Stimulated activated CD8-positive, alpha-beta memory T cell treated with anti-CD3 and anti-CD28 coated beads, Interleukin-12 subunit alpha, Interleukin-12 subunit beta, amount 100 ng/mL, for 1 hour (primary cell): ENCODE measurements around the gene MCM10.

Experiments used
- DNase-seq: peaks from one replicate; pipeline ENCODE4 v3.0.0-alpha.2; 2020; ENCODE audit warnings: low read depth

The MCM10 gene

DNA sequence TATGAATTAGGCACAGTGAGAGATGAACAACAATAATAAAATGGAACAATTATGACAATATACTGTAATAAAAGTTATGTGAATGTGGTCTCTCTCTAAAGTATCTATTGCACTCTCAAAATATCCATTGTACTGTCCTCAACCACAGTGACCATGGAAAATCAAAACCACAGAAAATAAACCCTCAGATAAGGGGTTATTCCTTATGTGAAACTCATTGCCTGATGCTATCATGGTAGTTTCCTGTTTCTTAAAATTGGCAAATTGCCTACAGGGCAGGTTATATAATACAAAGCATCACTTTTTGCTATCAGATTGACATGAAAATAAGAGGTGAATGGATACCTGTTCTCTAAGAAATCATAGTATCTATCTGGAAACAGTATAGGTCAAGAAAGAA lies 3.8 kb downstream of the MCM10 start:
- no peak for DNase-seq

DNA sequence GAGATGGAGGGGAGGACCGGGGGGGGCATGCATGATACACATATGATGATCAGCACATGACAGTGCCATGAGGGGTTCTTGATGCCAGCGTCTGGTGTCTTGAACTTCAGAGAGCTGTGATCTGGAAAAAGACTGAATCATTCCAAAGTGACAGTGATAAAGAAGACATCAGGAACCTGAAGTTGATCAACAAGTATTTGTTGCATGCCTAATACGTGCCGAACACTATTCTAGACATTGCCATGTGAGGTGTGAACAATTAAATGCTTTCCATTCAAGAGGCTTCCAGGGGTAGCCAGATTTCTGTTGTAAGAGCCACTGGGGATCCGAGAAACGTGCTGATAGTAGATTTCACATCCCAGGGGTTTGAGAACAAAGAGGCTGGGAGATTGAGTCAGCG lies 6.2 kb downstream of the MCM10 start:
- DNase-seq: no peak

DNA sequence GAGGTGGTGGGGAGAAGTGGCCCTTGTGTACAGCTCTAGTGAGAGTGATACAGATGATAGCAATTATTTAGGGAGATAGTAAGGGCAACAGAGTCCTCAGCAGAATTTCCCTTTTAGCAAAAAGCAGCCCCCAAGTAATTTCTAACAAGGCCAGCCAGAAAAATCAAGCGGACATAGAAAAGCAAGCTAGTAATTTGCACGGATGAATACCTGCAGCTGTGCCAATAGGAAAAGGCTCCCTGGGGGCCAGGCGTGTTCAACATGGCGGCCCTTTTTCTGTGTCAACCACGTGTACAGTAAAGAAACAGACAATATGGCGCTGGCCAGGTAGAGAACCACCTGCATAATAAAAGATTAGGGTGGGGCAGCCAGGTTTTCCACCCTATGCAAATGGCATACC lies 7.4 kb downstream of the MCM10 start:
- DNase-seq: no peak

DNA sequence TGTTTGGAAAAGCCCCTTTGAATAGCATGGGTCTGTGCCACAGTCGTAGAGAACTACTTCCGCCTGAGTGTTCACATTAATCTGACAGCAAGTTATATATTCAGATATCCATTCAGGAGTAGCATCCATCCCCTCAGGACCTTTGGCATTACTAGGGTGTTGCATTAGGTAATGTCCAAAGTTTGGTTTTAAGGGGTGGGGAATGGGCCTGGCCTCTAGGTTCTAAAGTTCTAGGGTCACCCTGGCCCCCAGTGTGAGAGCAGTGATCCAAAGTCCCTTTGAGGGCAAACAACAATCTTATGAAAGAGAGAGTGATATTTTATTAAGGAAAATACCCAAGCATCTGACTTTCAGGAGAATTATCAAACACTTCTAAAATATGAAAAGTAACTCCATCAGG lies 12.3 kb downstream of the MCM10 start:
- DNase-seq: no peak

DNA sequence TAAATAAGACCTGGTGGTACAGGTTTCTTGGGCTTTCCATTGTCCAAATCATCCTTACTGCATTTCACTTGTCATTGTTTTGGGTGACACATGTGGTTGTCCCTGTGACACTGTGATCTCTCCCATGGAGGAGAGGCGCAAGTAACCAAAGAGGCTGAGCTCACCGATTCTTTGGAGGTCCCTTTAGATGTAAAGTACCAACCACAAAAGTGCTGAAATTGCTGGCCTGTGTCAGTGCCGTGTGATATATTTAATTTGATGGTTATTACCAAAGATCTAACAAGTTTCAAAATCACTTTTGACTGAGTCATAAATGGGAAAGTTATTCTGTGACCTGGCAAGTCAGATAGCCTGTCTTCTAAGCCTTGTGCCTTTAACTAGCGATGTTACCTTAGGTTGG lies 19.4 kb downstream of the MCM10 start:
- no peak for DNase-seq

DNA sequence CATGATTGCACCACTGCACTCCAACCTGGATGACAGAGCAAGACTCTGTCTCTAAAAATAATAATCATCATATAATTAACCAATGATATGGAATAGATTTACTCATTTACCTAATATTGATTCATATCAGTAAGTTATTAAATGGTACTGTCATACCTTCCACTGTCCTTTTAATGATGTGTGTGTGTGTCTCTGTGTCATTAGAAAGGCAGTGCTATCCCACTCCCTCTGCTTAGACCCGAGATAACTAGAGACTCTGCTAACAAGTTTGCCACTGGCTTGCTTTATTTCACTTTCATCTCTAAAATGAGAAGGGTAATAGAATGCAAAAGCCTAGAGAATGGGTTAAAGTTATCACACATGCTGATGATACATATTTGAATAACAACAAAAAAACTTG lies 21.1 kb downstream of the MCM10 start:
- DNase-seq: no peak

DNA sequence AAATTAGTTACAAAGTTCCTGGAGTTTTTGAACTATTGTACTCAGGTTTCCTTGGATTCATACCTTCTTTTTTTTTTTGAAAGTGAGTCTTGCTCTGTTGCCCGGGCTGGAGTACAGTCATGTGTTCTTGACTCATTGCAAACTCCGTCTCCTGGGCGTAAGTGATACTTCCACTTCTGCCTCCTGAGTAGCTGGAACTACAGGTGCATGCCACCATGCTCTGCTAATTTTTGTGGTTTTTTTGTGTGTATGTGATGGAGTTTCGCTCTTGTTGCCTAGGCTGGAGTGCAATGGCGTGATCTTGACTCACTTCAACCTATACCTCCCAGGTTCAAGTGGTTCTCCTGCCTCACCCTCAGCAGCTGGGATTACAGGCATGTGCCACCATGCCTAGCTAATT lies 22.3 kb downstream of the MCM10 start:
- no peak for DNase-seq

DNA sequence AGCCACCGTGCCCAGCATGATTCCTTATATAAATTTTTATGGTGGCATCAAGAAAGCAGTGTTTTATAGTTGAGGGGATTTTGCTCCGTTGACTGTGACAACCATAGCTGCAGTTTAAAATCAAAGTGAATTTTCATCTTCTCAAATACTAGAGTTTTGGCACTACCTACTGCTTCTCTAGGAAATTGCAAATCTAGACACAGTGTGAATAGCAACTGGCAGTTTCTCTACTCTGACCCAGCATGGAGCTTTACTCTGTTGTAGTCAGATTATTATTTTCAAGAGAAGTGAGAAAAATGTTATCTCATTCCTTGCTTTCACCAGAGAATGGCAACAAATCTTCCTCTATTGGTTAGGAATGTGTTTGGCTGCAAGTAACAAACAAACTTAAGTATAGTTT lies 22.9 kb downstream of the MCM10 start:
- DNase-seq: no peak

DNA sequence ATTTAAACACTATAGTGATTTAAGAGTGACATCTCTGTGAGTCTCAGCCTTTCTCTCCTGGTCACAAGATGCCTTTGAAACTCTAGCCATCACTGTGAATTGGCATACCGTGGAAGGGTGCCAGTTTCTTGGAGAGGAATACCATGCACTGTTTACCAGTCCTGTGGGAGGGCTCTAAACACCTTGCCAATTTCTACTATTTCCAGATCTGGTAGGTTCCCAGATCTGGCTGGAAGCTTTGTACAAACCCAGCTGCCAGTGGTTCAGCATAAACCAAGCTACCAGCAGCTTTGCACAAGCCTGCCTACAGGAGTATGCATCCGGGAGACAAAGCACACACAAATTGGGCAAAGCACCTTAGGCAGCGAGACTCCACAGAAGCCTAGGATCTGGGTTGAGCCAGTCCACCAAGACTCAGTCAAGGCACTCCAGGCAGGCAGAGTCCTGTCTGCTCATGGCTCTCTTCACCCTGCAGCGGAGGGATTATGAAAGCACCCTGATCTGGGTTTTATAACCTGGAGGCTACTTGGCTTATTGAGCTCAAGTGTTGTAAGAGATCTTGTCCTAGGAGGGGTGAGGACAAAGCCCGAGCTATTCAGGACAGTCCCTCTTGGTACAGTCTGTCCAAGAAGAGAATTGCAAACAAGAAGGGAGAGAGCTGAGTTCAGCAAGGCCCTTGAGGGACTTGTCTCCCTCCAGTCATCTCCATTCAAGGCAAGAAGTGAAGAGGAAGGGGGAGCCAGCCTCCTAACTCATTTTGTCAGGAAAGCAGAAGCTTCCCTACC lies 23.6 kb downstream of the MCM10 start:
- DNase-seq: no peak

DNA sequence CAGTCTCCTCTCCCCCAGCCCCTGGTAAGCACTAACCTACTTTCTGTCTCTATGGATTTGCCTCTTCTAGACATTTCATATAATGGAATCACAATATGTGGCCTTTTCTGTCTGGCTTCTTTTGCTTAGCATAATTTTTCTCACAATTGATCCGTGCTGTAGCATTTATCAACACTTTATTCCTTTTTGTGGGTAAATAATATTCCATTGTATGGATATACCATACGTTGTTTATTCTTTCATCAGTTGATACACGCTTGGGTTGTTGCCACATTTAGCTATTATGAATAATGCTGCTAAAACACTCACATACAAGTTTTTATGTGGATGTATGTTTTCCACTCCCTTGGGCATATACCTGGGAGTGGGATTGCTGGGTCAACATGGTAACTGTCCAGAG lies 25.8 kb downstream of the MCM10 start:
- no peak for DNase-seq

DNA sequence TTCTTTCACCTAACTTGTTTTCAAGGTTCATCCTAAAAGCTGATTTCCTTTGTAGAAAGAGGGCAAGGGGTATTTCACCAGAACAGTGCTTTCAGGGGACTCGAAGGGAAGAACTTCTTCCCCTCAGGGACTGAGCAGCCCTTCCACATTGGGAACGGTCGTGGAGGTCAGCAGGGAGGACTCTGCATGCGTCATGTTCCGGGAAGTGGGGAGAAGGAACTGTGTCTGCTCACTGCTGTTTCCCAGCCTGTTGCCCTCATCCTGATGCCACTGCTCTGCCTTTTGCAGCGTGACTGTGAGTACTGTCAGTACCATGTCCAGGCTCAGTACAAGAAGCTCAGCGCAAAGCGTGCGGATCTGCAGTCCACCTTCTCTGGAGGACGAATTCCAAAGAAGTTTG lies 27.2 kb downstream of the MCM10 start:
- DNase-seq: no peak

DNA sequence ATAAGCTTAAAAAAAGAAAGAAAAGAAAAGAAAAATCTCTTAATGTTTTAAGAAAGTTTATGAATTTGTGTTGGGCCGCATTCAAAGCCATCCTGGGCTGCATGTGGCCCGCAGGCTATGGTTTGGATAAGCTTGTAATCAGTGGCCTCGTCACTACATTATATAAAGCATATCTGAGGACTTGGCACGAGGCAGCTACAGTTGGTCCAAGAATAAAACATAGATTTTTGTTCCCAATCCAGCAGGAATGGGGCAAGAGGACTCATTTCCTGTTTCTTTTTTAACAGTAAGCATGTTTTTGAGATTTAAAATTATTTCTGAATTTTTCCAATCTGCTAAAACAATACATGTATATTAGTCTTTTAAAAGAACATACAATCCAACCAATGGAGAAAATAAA lies 28.6 kb downstream of the MCM10 start:
- no peak for DNase-seq

DNA sequence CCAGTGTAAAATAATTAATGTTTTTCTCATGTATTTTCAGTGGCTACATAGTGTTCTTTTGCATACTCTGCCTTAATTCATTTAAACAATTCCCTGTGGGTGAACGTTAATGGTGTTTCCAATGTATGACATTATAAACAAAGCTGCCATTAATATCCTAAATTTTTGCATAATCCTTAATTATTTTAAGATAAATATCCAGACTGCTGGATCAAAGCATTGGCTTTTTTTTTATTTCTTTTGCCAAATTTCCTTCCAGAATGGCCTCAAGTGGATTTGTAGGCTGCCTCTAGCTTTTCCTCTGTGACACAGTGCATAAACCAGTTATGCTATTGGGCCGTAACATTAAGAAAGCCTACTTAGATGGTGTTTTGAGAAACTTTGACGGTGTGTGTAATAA lies 29.5 kb downstream of the MCM10 start:
- DNase-seq: no peak

DNA sequence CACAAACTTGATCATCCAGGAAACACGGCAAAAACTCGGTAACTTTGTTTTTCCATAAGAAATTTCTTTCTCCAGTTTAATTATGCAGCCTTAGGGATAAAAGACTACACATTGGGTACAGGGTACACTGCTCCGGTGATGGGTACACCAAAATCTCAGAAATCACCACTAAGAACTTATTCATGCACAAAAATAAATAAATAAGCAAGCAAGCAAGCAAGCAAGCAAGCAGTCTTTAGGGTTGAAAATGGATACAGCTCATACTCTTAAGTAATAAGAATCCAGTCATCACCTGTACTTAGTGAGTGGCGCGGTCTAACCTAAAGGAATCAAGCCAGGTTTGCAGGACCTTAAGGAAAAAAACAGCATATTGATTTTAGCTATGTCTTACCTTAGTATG lies 30.0 kb downstream of the MCM10 start:
- DNase-seq: no peak

DNA sequence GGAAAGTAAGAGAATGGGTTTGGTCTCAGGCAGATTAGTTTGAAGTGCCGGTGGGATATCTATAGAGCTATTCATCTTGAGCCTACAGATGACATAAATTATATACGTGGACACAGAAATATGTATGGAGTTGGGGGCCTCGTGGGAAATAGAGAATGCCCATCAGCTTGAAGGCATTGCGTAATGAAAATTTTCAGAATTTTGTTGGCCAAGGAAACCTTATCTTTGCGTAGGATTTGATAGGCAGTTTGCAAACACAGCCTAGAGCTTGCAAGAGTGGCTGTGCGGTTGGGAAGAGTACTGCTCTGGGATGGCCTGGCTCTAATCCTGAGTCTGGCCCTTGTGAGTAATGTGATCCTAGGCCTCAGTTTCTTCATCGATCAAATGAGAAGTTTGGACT lies 32.3 kb downstream of the MCM10 start:
- DNase-seq: no peak

DNA sequence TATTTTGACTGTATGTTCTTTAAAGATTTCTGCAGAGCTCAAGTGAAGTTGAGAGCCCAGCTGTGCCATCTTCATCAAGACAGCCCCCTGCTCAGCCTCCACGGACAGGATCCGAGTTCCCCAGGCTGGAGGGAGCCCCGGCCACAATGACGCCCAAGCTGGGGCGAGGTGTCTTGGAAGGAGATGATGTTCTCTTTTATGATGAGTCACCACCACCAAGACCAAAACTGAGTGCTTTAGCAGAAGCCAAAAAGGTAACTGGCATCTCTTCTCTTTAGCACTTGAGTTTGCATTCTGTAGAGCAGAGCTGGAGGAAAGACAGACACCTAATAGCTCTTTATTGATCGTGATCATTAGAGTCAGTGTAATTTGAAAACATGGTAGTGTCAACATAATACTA lies 33.7 kb downstream of the MCM10 start:
- no peak for DNase-seq

DNA sequence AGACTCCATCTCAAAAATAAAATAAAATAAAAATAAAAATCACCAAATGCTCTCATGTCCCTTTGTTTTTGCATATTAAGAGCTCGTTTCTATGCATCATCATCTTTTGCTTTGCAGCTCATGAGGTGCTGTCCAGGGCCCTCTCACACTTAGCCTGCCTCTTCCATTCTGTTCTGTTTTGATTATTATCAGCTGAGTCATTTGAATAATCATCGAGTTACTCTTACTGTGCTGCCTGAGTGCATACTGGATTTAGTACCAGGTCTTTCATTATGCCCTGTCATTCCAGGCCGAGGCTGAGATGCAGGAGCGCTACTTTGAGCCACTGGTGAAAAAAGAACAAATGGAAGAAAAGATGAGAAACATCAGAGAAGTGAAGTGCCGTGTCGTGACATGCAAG lies 39.8 kb downstream of the MCM10 start:
- no peak for DNase-seq

DNA sequence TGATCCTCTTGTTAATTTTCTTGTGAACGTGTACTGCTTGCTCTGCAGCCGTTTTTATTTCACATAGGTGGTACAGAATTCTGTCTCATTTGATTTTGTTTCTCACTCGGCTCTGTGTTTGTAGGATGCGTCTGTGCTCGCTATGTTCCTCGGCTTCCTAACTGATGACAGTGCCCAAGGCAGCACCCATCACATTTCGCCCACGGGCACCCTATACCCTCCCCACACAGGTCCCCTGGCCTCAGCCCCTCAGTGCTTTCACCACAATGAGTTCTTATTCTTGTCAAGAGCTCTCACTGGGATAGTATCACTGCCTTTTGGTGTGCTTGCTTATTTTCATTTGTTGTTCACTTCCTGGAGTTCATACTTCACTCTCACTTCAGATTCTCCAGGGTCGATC lies 44.7 kb downstream of the MCM10 start:
- DNase-seq: no peak

DNA sequence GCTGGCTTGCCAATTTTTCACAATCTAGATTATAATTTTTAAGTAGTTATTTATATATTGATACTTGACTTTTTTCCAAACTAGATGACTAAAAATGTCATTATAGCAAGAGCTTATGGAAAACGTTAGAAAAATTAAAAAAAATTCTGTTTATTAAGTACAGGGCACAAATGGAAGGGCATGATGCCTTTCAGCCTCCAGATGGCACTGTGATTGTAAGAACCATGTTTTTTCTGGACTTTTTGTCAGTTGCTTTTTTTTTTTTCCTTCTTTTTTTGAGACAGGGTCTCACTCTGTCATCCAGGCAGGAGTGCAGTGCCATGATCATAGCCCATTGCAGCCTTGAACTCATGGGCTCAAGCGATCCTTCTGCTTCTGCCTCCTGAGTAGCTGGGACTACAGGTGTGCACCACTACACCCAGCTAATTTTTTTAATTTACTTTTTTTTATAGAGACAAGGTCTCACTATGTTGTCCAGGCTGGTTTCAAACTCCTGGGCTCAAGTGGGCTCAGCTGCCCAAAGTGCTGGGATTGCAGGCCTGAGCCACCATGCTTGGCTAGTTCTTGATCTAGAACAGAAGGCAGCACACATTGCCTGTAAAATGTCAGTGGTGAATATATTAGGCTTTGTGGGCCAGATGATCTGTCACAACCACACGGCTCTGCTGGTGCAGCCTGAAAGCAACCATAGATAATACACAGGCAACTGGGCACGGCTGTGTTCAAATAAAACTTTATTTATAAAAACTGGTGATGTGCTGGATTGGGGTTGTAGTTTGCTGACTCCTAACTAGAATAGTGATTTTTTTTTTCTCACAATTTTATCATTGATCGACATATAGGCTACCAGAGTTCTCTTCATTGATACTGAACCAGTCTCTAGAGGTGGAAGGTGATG lies 45.4 kb downstream of the MCM10 start:
- no peak for DNase-seq

DNA sequence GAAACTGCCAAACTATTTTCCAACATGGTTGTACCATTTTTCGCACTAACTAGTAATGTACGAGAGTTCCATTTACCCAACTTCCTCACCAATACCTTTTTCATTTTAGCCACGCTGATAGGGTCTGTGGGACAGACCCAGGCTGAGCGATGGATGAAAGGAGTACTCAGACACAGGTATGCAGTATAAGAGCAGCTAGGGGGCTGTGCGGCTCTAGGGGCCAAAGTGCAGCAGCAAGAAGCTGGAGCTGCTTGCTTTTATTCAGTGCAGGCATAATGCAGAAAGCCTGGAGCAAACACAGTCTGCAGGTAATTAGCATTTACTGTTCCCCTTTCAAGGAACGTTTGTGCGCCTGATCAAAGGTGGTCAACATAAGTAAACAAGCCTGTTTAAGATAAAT lies 51.8 kb downstream of the MCM10 start:
- DNase-seq: no peak

DNA sequence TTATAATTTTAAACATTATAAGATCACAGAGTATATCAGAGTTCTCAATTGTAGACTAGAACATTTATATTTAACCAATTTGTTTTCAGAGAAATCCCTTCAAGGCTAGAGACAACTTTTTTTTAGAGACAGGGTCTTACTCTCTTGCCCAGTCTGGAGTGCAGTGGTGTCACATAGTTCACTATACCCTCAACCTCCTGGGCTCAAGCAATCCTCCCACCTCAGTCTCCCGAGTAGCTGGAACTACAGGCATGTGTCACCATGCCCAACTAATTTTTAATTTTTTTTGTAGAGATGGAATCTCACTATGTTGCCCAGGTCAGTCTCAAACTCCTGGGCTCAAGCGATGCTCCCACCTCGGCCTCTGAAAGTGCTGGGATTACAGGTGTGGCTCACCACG lies 57.5 kb downstream of the MCM10 start:
- DNase-seq: no peak

DNA sequence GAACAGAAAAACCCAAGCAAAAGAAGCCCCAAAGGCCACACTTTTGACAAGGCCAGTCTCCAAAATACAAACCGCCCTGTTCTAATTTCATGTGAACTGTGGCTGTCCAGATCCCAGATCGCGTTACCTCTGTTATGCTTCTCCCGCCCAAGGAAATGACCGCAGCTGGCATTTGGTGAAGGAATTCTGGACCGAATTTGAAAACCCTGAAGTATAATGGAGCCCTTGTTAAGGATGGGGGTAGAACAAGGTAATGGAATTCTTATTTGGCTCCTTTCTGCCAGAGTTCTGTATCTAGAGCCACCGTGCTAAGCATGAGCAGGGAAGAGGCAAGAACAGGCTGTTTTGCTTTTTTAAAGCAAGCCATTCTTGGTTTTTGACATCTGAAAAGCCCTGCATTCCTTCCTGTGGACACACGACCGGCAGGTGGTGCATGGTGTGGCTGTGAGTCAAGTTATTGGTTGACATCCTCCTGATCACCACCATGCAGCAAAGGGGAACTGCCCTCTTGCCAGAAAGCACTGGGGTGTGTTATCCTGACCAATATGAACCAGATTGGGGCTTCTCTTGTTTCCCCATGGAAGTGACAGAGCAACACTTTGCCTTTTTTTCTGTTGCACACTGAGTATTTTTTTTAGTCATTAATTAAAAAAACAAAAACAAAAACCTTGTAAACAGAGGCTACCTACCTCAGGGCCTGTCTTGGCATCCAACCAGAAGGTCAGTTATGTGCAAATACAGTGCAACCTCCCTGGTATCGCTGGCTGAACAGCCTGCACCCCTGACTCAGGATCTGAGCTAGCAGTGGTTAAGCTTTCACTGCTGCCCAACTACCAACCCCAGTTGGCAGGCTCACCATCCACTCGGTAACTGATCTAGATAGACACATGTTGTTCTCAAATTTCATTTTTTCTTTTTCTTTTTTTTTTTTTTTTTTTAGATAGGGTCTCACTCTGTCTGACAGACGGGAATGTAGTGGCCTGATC lies 58.6 kb downstream of the MCM10 start:
- no peak for DNase-seq
